NCI-H446 treated with DMSO at 0.1 percent for 48 hours (cell line): Measurements from ENCODE around the gene CBFA2T3.
"Not testable (repeated sequence)": the region's sequence is repeated elsewhere in the genome, so short reads cannot be mapped to it uniquely, and the experiment has no call there.

Source experiments
- DNase-seq: peaks from one replicate; lab custom pipeline; 2025; lab: John Stamatoyannopoulos, UW

CBFA2T3 gene

DNA sequence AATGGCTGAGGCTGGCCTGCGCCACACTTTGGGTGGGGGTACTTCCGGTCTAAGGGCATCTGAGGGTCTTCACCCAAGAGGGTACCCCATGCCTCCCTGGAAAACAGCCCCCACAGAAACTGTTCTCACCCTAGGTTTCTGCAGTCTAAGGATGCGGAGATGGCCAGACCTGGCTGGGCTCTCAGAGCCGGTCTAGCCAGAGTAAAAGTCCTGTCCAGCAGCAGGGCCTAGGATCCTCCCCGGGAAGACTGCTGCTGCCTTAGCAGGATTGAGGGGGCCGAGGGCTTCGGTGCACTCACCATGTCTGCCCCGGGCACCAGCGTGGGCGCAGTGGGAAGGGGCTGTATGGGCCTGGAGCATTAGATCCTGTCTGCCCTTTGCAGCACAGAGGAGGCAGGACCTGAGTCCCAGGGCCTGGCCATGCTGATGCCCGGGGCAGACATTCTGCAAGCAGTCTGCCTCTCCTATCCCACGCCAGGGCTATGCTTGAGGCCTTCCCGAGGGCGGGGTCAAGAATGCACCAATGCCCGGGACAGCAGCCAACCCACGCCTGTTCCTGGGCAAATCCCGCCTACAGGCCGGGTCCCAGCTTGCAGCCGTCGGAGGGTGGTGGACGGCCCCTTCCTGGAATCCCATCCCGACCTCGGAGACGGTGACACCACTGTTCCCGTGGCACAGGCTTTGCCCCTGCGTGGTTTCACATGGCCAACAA lies 54.7 kb downstream of the CBFA2T3 start:
- no peak for DNase-seq

- no peak for DNase-seq
These were observed 55.4 kb downstream of the CBFA2T3 start for GRCh38 chr16:88921591-88921990.

- peak; percentile 27 for DNase-seq
These were observed 56.1 kb downstream of the CBFA2T3 start for GRCh38 chr16:88920618-88921590.

- DNase-seq, result no peak
These were observed 57.1 kb downstream of the CBFA2T3 start for GRCh38 chr16:88919936-88920335.

DNA sequence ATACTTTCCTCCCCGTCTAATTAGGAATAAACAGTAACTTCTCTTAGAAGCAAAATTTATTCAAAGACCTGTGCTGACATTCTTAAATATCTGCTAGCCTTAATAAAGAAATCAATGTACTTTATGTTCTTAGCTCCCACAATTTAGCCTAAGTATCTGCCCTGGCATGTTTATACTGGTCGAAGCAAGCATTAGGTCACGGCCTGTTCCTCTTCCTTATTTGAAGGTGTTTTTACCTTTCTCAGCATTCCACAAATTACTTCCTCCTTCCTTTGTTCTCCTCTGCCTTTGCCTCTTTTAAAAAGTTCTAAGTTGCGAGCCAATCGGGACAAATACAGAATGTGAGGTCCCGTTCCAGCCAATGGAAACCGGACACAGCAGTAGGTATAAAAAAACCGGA lies 58.1 kb downstream of the CBFA2T3 start:
- DNase-seq, result not testable (repeated sequence)

DNA sequence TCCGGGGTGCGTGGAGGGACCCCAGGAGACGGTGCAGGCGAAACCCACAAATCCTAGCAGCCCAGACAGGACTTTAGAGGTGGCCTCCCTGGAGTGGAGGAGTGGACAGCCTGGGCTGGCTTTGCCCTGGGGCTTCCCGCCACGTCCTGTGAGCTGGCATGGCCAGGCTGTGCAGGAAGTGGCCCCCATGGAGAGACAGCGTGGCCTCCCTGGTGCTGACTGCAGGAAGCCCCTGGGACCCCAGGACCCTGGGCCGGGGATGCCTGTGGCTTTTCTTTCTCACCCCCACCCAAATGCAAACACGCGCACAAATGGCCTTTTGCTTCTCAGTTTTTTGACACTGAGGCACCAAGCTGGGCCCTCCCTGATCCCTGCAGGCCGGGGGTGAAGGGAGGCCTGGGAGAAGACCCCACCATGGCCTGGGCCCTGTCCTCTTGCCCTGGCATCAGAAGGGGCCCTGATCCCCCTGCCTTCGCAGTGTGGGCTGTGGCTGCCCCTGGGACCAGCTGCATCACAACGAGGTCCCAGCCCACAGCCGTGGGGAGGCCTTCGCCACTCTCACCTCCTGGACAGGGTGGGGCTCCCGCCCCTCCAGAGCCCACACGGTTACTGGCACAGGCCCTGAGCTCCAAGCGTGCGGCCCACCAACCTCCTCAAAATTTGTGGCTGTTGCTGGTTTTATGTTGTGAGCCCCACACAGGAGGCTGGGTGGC lies 58.9 kb downstream of the CBFA2T3 start:
- no peak for DNase-seq

GRCh38 chr16:88917146-88917914 lies 59.7 kb downstream of the CBFA2T3 start:
- DNase-seq, result no peak

- no peak for DNase-seq
These were observed 61.2 kb downstream of the CBFA2T3 start for GRCh38 chr16:88915639-88916327.

GRCh38 chr16:88914750-88915368 lies 62.1 kb downstream of the CBFA2T3 start:
- no peak for DNase-seq

DNA sequence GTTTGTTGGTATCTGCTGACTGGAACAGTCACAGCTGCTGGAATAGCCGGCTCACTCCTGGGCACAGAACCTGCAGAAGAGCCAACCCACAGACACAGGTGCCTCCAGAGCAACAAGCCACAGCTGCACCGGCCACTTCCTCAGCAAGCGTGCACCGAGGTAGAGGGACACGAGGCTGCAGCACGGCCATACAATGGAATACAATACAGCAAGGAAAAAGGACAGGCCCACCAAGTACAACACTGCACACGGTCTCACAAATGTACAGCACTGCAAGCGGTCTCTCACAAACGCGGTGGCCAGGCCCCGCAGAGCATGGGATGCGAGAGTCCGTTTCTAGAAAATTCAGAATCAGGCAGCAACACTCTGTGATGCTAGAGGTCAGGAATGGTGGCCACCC lies 63.1 kb downstream of the CBFA2T3 start:
- DNase-seq, result no peak

GRCh38 chr16:88913001-88913612 lies 63.9 kb downstream of the CBFA2T3 start:
- DNase-seq, result no peak

DNA sequence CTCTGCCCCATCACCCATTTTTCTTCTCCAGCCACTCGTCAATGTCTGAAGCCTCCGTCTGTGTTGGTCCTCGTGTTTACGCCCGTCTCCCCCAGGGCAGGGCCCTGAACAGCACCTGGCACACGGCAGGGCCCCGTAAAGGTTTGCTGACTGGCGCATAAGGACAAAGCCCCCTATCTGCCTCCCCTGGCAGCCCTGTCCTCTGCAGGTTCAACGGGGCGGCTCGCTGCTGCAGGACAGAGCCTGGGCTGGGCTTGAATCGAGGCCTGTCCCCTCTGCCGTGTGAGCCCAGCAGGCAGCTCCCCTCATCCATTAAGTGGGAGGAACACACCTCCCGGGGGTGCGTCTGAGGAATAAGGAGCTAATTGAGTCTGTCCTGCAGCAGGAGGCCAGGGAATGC lies 64.5 kb downstream of the CBFA2T3 start:
- DNase-seq, result no peak

DNA sequence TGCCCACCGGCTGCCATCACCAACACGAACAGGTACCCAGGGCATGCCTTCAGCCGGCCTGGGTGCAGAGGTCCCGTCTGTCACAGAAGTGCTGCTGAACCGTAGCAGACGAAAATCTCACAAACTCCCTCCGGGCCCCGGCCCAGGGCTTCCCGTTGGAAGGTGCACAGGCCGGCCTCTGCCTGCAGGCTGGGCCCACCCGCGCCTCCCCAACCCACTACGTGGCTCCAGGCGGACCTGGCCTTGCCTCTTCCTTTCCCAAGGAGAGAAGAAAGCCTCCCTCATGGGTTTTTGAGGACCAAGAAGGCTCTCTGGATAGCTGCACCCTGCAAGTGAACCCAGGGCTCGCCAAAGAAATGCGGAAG lies 65.1 kb downstream of the CBFA2T3 start:
- no peak for DNase-seq

- DNase-seq, result no peak
These were observed 65.7 kb downstream of the CBFA2T3 start for GRCh38 chr16:88911136-88911945.

DNA sequence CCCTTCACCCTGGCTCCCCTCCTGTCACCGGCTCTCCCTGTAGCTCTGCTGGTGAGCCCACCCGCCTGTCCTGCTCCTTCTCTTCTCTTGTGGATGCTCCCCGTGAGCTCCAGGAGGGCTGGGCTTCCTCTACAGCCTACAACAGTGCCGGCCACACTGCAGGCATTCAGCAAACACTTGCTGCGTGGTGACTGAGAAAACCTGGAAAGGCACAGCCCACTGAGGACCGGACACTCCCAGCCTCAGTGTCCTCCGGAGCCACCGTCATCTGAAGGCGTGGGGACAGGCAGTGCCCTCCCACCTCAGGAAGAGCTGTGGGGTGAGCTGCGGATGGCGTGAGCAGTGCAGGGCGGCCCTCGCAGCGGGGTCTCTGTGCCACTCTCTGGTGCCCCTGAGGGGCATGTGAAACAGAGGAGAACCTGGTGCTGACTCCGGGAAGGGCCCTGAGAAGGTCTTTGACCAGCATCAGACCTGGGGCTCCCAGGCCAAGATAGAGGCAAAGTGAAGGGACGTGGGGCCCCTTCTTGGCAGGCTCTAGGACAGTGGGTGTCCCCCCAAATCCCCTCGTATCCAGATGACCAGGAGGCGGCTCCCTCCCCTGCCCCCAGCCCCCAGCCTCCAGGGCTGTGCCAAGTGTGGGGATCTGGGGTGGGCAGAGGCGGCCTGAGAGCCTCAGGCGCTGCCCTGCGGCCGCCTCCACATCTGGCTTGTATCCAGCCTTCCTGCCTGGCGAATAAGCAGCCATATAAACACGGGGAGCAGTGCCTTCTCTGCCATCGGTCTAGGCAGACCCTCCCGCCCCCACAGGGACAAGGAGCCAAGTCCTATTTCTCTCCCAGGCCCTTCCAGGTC lies 66.5 kb downstream of the CBFA2T3 start:
- no peak for DNase-seq

DNA sequence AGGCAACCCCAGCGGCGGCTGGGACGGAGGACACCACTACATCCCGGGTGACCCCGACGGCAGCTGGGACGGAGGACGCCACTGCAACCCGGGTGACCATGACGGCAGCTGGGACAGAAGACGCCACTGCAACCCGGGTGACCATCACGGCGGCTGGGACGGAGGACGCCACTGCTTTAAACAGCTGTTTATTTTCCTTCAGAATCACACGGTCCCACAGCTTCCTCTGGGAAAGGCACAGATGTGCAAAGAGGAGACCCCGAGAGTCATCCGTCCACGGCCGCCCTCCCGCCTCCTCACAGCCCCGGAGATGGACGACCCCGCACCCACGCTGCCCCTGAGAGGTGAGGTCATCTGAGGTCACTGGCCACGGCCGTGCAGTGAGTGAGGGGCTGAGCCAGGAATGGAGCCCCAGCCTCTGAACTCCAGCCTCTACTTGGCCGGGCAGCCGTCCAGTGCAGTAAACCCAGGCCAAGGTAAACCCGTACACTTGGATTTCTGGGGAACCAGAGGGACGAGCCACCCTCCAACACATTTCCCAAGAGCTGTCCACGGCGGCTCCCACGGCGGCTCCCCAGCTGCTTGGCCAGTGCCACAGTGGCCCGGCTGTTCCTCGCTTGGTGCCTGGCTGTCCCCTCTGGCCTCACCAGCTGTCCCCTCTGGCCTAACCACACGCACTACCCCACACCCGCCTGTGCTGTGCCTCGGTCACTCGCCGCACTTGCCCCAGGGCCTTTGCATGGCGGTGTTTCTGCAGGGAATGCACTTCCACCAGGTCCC lies 67.4 kb downstream of the CBFA2T3 start:
- DNase-seq, result no peak

- no peak for DNase-seq
These were observed 68.7 kb downstream of the CBFA2T3 start for GRCh38 chr16:88908307-88908706.

- DNase-seq, result no peak
These were observed 69.2 kb downstream of the CBFA2T3 start for GRCh38 chr16:88907768-88908167.
